ENCODE results near the gene CCDC60.

- TF ChIP-seq CTCF (conservative IDR thresholded peaks at IDR 0.05): no peak
- no peak for TF ChIP-seq ZFX (IDR thresholded peaks at IDR 0.05)
Measured at GRCh38 chr12:119384340-119384739, 49.8 kb downstream of the CCDC60 start.

Measured in C4-2B (cell line).